ENCODE results near the gene DAB2IP.

The DAB2IP gene

DNA sequence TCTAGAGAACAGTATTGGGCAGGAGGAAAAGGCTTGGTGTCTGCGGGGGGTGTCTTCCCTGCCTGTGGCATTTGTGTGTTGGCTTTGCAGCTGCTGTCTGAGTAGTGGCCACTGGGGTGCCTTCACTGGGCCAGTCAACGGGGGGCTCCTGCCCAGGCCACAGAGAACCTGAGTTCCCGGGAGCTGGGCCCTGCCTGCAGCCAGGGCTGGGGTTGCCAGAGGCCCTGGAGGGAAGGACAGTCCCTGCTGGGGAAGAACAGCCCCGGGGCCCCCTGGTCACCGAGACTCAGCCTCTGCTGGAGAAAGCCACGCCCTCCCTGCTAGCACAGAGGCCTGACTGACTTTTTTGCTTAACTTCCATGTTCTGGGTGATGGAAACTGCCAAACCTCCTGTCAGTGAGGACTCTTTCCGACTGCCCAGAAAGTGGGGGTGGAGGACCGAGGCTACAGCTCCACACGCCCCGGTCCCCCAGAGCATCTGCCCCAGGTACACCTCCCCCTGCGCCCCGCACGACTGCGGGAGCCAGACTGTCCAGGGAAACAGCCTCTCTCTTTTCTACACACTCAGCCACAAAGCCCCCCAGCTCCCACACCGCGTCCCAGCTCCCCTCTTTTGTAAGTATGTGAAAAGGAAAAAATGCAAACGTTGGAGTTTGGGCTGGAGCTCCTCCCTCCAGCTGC, 133.4 kb downstream of the DAB2IP start:
- H3K9ac ChIP-seq (ENCODE audit: low read length): no peak overlapping the region
- H3K4me1 ChIP-seq (ENCODE audit: insufficient read depth, low read length, severe bottlenecking): no peaks in the 10 kb centered on the region
- no peaks in the 10 kb centered on the region for H3K9me3 ChIP-seq (ENCODE audit: low read length)
- H3K79me2 ChIP-seq (ENCODE audit: insufficient read depth, low read length): no peaks in the 10 kb centered on the region
- TF ChIP-seq, protein P1, sequence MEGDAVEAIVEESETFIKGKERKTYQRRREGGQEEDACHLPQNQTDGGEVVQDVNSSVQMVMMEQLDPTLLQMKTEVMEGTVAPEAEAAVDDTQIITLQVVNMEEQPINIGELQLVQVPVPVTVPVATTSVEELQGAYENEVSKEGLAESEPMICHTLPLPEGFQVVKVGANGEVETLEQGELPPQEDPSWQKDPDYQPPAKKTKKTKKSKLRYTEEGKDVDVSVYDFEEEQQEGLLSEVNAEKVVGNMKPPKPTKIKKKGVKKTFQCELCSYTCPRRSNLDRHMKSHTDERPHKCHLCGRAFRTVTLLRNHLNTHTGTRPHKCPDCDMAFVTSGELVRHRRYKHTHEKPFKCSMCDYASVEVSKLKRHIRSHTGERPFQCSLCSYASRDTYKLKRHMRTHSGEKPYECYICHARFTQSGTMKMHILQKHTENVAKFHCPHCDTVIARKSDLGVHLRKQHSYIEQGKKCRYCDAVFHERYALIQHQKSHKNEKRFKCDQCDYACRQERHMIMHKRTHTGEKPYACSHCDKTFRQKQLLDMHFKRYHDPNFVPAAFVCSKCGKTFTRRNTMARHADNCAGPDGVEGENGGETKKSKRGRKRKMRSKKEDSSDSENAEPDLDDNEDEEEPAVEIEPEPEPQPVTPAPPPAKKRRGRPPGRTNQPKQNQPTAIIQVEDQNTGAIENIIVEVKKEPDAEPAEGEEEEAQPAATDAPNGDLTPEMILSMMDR (IDR thresholded peaks at IDR 0.05; ENCODE audit: low read length): no peak
- no peak for TF ChIP-seq EZH2 (IDR thresholded peaks at IDR 0.05; ENCODE audit: borderline replicate concordance, low read length)
- H3K4me3 ChIP-seq (ENCODE audit: low read depth, low read length, poor library complexity, severe bottlenecking): no peak overlapping the region
- H4K20me1 ChIP-seq (ENCODE audit: insufficient read depth, low read length): no peaks in the 10 kb centered on the region
- H3K9me2 ChIP-seq (ENCODE audit: low read depth, low read length): no peaks in the 10 kb centered on the region
- H3K27me3 ChIP-seq (ENCODE audit: insufficient read depth, low read length): no peaks in the 10 kb centered on the region
- no peak overlapping the region for H3K4me2 ChIP-seq (ENCODE audit: low read length)
- no peak overlapping the region for H2AFZ ChIP-seq (ENCODE audit: low read length)
- H3K36me3 ChIP-seq (ENCODE audit: insufficient read depth, low read length): peaks cover 24% of the 10 kb centered on the region
- no peak overlapping the region for H3K27ac ChIP-seq (ENCODE audit: low read depth, low read length, poor library complexity, severe bottlenecking)
- H3F3A ChIP-seq (ENCODE audit: insufficient read depth, low read length): no peaks in the 10 kb centered on the region

DNA sequence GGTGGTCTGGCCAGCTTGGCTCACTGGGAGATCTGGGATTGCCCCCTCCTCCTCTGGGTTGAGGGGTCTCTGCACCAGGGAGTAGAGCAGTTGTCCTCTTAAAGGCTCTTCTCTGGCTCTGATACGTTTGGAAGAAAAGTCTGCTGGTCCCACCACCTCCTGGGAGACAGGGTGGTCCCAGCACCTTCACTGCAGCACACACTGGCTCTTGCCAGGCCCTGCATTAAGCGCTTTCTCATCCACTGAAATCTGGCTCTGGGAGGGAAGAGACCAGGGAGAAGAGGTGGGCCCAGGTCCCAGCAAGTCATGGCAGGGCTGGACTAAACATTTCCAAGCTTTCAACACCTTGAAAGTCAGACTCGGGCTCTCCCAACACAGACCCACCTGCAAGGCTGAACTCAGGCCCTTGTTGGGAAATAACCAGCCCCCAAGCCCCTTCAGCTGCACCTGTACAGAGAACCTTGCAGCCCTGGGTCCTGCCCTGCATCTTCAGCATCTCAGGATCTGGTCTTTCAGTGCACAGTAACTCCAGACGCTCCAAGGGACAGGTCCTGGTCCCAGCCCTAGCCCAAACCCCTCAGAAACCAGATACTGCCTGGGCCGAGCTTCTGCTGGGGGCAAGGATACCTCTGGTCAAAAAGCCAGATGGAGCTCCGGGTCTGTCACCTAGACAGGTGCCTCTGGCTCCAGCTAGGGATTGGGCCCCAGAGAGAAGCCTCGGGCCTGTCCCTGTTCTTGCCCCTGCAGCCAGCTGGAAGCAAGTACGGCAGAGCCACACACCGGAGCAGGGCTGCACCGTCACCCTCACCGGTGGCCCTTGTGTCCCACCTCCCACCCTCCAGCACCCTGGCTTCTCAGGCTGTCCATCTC, 134.5 kb downstream of the DAB2IP start:
- no peak for TF ChIP-seq EZH2 (IDR thresholded peaks at IDR 0.05; ENCODE audit: borderline replicate concordance, low read length)
- TF ChIP-seq, protein P1 (IDR thresholded peaks at IDR 0.05; ENCODE audit: low read length): no peak

DNA sequence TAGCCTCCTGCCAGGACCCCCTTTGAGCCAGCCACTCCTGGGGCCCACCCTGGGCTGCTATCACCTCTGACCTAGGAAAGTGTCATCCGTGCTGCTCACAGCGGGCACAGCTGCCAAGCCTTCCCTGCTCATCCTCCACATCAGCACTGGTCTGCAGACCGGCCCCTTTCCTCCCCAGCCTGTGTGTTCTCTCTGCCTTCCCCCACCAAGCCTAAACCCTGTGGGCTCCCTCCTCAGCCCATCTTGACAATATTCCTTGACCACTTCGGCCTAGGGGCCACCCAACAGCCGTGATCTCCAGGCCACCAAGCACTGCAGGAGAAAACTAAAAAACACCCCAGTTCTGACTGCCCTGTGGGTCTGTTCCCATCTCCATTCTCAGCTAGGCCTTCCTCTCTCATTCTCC, 135.1 kb downstream of the DAB2IP start:
- H3K79me2 ChIP-seq (ENCODE audit: insufficient read depth, low read length): no peaks in the 10 kb centered on the region

More for the DNA sequence above, 134.5 kb downstream of the DAB2IP start:
- Histone ChIP-seq H3K9me2 (ENCODE audit: low read depth, low read length) (no peaks in the 10 kb centered on the region), H3K9me3 (ENCODE audit: low read length) (no peaks in the 10 kb centered on the region), H3F3A (ENCODE audit: insufficient read depth, low read length) (no peaks in the 10 kb centered on the region), H2AFZ (ENCODE audit: low read length) (no peak overlapping the region), H3K36me3 (ENCODE audit: insufficient read depth, low read length) (peaks cover 15% of the 10 kb centered on the region), H3K4me1 (ENCODE audit: insufficient read depth, low read length, severe bottlenecking) (no peaks in the 10 kb centered on the region), H3K9ac (ENCODE audit: low read length) (no peak overlapping the region), H3K27me3 (ENCODE audit: insufficient read depth, low read length) (no peaks in the 10 kb centered on the region), H4K20me1 (ENCODE audit: insufficient read depth, low read length) (no peaks in the 10 kb centered on the region), H3K4me2 (ENCODE audit: low read length) (no peak overlapping the region), H3K4me3 (ENCODE audit: low read depth, low read length, poor library complexity, severe bottlenecking) (no peak overlapping the region), H3K27ac (ENCODE audit: low read depth, low read length, poor library complexity, severe bottlenecking) (no peak overlapping the region), H3K79me2 (ENCODE audit: insufficient read depth, low read length) (no peaks in the 10 kb centered on the region)

More for the DNA sequence above, 135.1 kb downstream of the DAB2IP start:
- Histone ChIP-seq H2AFZ (ENCODE audit: low read length) (no peak overlapping the region), H4K20me1 (ENCODE audit: insufficient read depth, low read length) (no peaks in the 10 kb centered on the region), H3K4me3 (ENCODE audit: low read depth, low read length, poor library complexity, severe bottlenecking) (no peak overlapping the region), H3K9me2 (ENCODE audit: low read depth, low read length) (no peaks in the 10 kb centered on the region), H3K9ac (ENCODE audit: low read length) (no peak overlapping the region), H3K4me1 (ENCODE audit: insufficient read depth, low read length, severe bottlenecking) (no peaks in the 10 kb centered on the region), H3K4me2 (ENCODE audit: low read length) (no peak overlapping the region), H3K36me3 (ENCODE audit: insufficient read depth, low read length) (peaks cover 9% of the 10 kb centered on the region), H3F3A (ENCODE audit: insufficient read depth, low read length) (no peaks in the 10 kb centered on the region), H3K27me3 (ENCODE audit: insufficient read depth, low read length) (no peaks in the 10 kb centered on the region), H3K27ac (ENCODE audit: low read depth, low read length, poor library complexity, severe bottlenecking) (no peak overlapping the region), H3K9me3 (ENCODE audit: low read length) (no peaks in the 10 kb centered on the region)
- TF ChIP-seq EZH2 (IDR thresholded peaks at IDR 0.05; ENCODE audit: borderline replicate concordance, low read length): no peak
- TF ChIP-seq, protein P1 (IDR thresholded peaks at IDR 0.05; ENCODE audit: low read length): no peak

Measured in OCI-LY1 (cell line).